ENCODE measurements around the gene CHI3L2.

DNA sequence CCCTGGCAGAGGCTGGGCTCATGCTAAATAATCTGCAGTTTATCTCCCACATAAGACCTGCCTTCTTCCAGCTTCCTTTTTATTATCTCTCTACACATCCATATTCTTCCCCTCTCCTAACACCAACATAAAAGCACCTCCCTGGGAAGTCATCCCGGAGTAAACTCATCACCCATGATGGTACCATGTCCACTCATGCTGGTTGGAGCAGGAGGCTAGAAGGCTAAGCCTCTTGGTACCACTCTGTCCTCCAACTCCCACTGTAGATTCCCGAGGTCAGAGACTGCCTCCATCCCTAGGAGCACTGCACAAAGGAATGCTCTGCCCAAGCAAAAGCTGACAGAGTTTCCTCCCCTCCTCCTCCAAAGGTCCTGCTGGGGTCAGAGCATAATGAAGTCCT lies 31.3 kb upstream of the CHI3L2 start:
- TF ChIP-seq POLR2A (IDR thresholded peaks at IDR 0.05) = no peak
- TF ChIP-seq, protein P1, sequence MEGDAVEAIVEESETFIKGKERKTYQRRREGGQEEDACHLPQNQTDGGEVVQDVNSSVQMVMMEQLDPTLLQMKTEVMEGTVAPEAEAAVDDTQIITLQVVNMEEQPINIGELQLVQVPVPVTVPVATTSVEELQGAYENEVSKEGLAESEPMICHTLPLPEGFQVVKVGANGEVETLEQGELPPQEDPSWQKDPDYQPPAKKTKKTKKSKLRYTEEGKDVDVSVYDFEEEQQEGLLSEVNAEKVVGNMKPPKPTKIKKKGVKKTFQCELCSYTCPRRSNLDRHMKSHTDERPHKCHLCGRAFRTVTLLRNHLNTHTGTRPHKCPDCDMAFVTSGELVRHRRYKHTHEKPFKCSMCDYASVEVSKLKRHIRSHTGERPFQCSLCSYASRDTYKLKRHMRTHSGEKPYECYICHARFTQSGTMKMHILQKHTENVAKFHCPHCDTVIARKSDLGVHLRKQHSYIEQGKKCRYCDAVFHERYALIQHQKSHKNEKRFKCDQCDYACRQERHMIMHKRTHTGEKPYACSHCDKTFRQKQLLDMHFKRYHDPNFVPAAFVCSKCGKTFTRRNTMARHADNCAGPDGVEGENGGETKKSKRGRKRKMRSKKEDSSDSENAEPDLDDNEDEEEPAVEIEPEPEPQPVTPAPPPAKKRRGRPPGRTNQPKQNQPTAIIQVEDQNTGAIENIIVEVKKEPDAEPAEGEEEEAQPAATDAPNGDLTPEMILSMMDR (IDR thresholded peaks at IDR 0.05) = no peak
